ENCODE measurements around the gene KDM4D. TPM values are rescaled to one million over a fixed set of nuclear protein-coding genes. Genes with fewer than 3 reads are reported as not detected.
"Not testable (repeated sequence)": the region's sequence is repeated elsewhere in the genome, so short reads cannot be mapped to it uniquely, and the experiment has no call there.

The KDM4D gene
- polyA plus RNA-seq, 1 of the 3 experiments (the other 2 are of a cell fraction) = 1.2 TPM

DNA sequence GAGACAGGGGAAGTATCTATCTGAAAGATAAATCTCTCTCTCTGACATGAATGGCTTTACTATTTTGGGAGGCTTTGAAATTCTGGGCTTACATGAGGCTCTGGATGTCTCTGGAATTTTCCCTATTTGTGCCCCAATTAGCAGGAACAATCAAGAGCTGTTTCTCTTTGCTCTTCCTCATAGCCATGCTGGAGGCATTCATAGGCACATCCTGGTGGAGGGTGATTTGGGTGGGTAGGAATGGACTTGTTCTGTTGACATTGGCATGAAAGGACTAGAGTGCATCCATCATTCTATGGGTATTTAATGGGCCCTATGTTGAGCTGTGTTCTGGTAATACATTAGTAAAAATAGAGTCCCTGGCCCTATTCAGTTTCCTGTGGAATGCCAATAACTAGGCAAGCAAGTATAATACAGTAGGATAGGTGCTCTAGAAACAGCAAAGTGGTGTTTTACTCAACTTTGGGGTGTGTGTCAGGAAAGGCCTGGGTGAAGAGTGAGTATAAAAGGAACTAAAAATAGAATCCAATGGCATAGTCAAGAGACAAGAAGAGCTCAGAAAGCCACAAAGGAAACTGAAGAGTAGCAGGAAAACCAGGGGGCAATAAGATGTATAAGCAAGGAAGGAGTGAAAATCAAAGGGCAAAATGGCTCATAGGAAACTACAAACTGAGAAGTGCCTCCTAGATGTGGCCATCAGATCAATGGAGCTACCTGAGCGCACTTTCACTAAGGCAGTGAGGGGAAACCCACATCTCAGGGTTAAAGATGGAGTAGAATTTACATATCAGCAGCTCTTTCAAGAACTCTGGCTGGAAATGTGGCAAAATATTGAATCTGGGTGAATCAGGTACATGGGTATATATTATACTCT is 45.2 kb upstream of the KDM4D start:
- H3K27ac ChIP-seq (ENCODE audit: low read depth in 2 of 2, low read length in 1 of 2) = peak overlapping the region; percentile 83 to 87
- no peaks in the 10 kb centered on the region for H4K20me1 ChIP-seq (ENCODE audit: insufficient read depth)
- TF ChIP-seq GATA2 (CRISPR knock-in tag; IDR thresholded peaks at IDR 0.05) (no peak), MEF2A (IDR thresholded peaks at IDR 0.05; ENCODE audit: borderline replicate concordance, low read depth) (no peak)
- no peak overlapping the region for H2AFZ ChIP-seq (ENCODE audit: low read depth)
- H3K4me1 ChIP-seq (ENCODE audit: control insufficient read depth in 1 of 2, insufficient read depth in 2 of 2, low read depth in 1 of 2, low read length in 1 of 2) = peaks cover 28 to 45% of the 10 kb centered on the region in 2 experiments
- H3K36me3 ChIP-seq (replicated peaks in 1 of 2; ENCODE audit: control insufficient read depth in 1 of 2, insufficient read depth in 2 of 2, low read length in 1 of 2) = no peaks in the 10 kb centered on the region
- H3F3A ChIP-seq (replicated peaks; ENCODE audit: insufficient read depth) = peaks cover 35% of the 10 kb centered on the region
- no peaks in the 10 kb centered on the region for H3K9me3 ChIP-seq
- 84% methylated on average over 1 of the region's 1 CpG for WGBS (ENCODE audit: low lambda C conversion rate)
- ChIA-PET CTCF (interaction anchor here (1.2 to 1.7 kb wide), 3 partner anchors 31 to 305 kb away, joined by 3 to 4 read pairs (median 4); no protein-coding TSS in a partner anchor), POLR2A (no interaction called here)
- H3K4me2 ChIP-seq = peak overlapping the region; percentile 46
- H3K9ac ChIP-seq = no peak overlapping the region
- no peak for DNase-seq
- H3K4me3 ChIP-seq (ENCODE audit: low read depth in 2 of 2, low read length in 1 of 2) = no peak overlapping the region
- no peaks in the 10 kb centered on the region for H3K27me3 ChIP-seq (ENCODE audit: insufficient read depth)
- H3K9me2 ChIP-seq = no peaks in the 10 kb centered on the region
- H3K79me2 ChIP-seq (ENCODE audit: insufficient read depth) = no peaks in the 10 kb centered on the region

DNA sequence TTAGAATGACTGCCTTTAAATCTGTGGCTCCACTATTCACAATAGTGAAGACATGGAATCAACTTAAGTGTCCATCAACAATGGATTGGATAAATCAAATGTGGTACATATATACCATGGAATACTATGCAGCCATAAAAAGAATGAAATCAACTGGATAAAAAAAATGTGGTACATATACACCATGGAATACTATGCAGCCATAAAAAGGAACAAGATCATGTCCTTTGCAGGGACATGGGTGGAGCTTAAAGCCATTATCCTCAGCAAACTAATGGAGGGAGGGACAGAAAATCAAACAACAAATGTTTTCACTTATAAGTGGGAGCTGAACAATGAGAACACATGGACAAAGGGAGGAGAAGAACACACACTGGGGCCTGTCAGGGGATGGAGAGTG is 41.4 kb upstream of the KDM4D start:
- CTCF ChIA-PET = interaction anchor here (0.5 to 2.4 kb wide), 5 partner anchors 35 to 353 kb away, joined by 3 to 7 read pairs (median 4); no protein-coding TSS in a partner anchor
- POLR2A ChIA-PET = not testable (repeated sequence)

DNA sequence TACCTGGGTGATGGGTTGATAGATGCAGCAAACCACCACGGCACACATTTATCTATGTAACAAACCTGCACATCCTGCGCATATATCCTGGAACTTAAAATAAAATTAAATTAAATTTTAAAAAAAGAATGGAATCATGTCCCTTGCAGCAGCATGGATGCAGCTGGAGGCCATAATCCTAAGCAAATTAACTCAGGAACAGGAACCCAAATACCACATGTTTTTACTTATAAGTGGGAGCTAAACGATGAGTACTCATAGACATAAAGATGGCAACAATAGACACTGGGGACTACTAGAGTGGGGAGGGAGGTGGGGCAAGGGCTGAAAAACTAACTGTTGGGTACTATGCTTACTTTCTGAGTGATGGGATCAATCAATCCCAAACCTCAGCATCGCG is 41.0 kb upstream of the KDM4D start:
- Histone ChIP-seq H2AFZ (ENCODE audit: low read depth) (no peak overlapping the region), H3K36me3 (replicated peaks in 1 of 2; ENCODE audit: control insufficient read depth in 1 of 2, insufficient read depth in 2 of 2, low read length in 1 of 2) (no peaks in the 10 kb centered on the region), H4K20me1 (ENCODE audit: insufficient read depth) (no peaks in the 10 kb centered on the region), H3K27ac (ENCODE audit: low read depth in 2 of 2, low read length in 1 of 2) (peak overlapping the region; percentile 92), H3K79me2 (ENCODE audit: insufficient read depth) (no peaks in the 10 kb centered on the region), H3K9me3 (no peaks in the 10 kb centered on the region), H3K4me2 (peak overlapping the region; percentile 51; the same call in 1 of the 2 replicates), H3K27me3 (ENCODE audit: insufficient read depth) (no peaks in the 10 kb centered on the region), H3K4me3 (ENCODE audit: low read depth in 2 of 2, low read length in 1 of 2) (no peak overlapping the region), H3K4me1 (ENCODE audit: control insufficient read depth in 1 of 2, insufficient read depth in 2 of 2, low read depth in 1 of 2, low read length in 1 of 2) (peaks cover 28 to 34% of the 10 kb centered on the region in 2 experiments), H3K9me2 (no peaks in the 10 kb centered on the region), H3K9ac (peak overlapping the region; percentile 52; the same call in 1 of the 2 replicates), H3F3A (replicated peaks; ENCODE audit: insufficient read depth) (peaks cover 43% of the 10 kb centered on the region)
- no peak for DNase-seq
- POLR2A ChIA-PET = interaction anchor here (0.5 kb wide), 1 partner anchor 14 kb away, joined by 3 read pairs; no protein-coding TSS in a partner anchor
- TF ChIP-seq YY1 (IDR thresholded peaks at IDR 0.05; ENCODE audit: low read depth) (no peak), JUND (IDR thresholded peaks at IDR 0.05) (no peak), RCOR1 (IDR thresholded peaks at IDR 0.05; ENCODE audit: low read length) (no peak), GABPA (IDR thresholded peaks at IDR 0.05; ENCODE audit: low read depth) (no peak), EP300 (IDR thresholded peaks at IDR 0.05; ENCODE audit: borderline replicate concordance in 1 of 2, low read depth in 1 of 2, low read length in 1 of 2) (no peak; a peak in 1 of 4 replicates), MEF2A (IDR thresholded peaks at IDR 0.05; ENCODE audit: borderline replicate concordance, low read depth) (no peak), RFX5 (IDR thresholded peaks at IDR 0.05; ENCODE audit: low read length) (no peak)
- WGBS (ENCODE audit: low lambda C conversion rate) = 65% methylated on average over 5 of the region's 5 CpGs
- CTCF ChIA-PET = interaction anchor here (1.0 to 2.4 kb wide), 4 partner anchors 35 to 310 kb away, joined by 3 to 7 read pairs (median 4); no protein-coding TSS in a partner anchor

More for the DNA sequence above, 41.4 kb upstream of the KDM4D start:
- H3K79me2 ChIP-seq (ENCODE audit: insufficient read depth); H4K20me1 ChIP-seq (ENCODE audit: insufficient read depth); H3K9me2 ChIP-seq; H3K4me3 ChIP-seq (ENCODE audit: low read depth in 2 of 2, low read length in 1 of 2); H3K4me2 ChIP-seq; H3K36me3 ChIP-seq (replicated peaks in 1 of 2; ENCODE audit: control insufficient read depth in 1 of 2, insufficient read depth in 2 of 2, low read length in 1 of 2); H3K27me3 ChIP-seq (ENCODE audit: insufficient read depth); H3K9me3 ChIP-seq; H2AFZ ChIP-seq (ENCODE audit: low read depth); DNase-seq: not testable (repeated sequence)
- H3K4me1 ChIP-seq (ENCODE audit: control insufficient read depth in 1 of 2, insufficient read depth in 2 of 2, low read depth in 1 of 2, low read length in 1 of 2) = peaks cover 33 to 39% of the 10 kb centered on the region in 2 experiments
- H3K27ac ChIP-seq (ENCODE audit: low read depth in 2 of 2, low read length in 1 of 2) = peak overlapping the region; percentile 92
- H3F3A ChIP-seq (replicated peaks; ENCODE audit: insufficient read depth) = peaks cover 47% of the 10 kb centered on the region
- peak overlapping the region; percentile 52; the same call in 1 of the 2 replicates for H3K9ac ChIP-seq

Data from SK-N-SH (cell line).